HG02938 (cell line): ENCODE results near the gene FAAP100.
A peak's percentile ranks its signal among the peaks of the same experiment; 100 is the strongest.
"Not testable (repeated sequence)": the region's sequence is repeated elsewhere in the genome, so short reads cannot be mapped to it uniquely, and the experiment has no call there.

Experiments
- ATAC-seq: cut with Tn5 transposase; IDR thresholded peaks from one replicate; pipeline ENCODE4 v1.9.1; 2021; ENCODE audit warnings: mild to moderate bottlenecking, moderate library complexity; ENCODE audit not compliant: unreplicated experiment

The FAAP100 gene, protein sequence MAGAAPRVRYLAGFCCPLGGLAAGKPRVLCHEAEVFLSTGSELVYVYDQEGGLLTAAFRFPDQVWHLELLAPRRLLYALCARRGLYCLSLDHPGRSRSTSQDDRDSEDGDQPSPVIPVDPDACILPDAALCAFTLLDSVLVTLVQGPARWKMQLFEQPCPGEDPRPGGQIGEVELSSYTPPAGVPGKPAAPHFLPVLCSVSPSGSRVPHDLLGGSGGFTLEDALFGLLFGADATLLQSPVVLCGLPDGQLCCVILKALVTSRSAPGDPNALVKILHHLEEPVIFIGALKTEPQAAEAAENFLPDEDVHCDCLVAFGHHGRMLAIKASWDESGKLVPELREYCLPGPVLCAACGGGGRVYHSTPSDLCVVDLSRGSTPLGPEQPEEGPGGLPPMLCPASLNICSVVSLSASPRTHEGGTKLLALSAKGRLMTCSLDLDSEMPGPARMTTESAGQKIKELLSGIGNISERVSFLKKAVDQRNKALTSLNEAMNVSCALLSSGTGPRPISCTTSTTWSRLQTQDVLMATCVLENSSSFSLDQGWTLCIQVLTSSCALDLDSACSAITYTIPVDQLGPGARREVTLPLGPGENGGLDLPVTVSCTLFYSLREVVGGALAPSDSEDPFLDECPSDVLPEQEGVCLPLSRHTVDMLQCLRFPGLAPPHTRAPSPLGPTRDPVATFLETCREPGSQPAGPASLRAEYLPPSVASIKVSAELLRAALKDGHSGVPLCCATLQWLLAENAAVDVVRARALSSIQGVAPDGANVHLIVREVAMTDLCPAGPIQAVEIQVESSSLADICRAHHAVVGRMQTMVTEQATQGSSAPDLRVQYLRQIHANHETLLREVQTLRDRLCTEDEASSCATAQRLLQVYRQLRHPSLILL

DNA sequence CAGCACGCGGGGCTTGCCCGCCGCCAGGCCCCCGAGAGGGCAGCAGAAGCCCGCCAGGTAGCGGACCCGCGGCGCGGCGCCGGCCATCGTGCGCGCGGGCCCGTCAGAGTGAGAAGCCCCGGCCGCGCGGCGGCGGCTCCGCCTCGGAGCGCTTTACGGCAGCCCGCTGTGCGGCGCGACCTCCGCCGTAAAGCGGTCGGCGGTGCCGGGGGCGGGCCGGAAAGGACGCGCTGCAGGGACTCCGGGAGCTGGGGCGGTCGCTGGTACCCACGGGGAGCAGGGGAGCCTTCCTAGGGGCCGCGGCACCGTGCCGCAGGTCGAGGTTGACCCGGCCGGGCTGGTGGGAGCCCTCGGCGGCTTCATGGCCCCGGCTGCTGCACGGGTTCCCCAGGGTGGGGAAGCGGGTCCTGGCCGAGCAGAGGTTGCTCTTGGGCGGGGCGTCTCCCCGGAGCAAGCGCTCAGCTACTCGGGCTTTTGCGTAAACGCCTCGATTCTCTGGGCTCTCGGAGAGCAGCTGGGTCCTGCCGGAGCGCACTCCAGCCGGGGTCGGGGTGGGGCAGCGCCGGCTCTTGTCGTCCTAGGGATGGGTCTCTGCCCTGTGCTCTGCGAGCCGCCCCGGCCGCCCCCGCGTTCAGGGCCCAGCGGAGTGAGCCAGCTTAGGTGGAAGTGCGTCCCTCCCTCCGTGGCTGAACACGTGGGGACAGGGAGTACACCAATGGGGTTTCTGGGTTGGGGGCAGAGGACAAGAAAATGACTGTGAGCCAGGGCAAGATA, at the start of gene FAAP100:
Gene FAAP100, minus strand, starts transcription at position 110 of the 774 bp plus-strand sequence. Its CDS starts 23 bp downstream, at position 87.
- peak; percentile 40 for ATAC-seq

DNA sequence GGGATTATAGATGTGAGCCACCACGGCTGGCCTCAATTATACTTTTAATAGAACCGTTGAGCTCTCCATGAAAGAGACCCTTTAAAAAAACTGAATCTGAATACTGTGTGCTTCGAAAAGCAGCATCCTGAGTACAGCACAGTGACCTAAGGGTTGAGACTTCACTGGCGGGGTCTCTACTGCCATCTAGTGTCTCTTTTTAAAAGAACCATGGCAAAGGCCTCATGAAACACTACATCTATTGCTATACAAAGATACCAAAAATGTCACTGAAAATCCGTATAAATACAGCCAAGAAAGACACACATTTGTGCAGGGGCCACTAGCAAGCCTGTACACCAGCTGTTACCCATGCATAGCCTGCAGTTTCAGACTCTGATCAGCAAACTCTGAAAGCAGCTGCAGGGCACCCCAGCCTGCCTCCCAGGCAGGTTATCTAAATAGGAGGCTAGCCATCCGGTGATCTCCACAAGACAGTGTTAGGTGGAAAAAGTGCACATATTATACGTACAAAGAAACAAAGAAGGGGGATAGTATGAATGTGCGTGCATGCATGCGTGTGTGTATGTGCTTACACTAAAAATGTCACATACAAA, 49.5 kb upstream of the FAAP100 start:
- no peak for ATAC-seq

DNA sequence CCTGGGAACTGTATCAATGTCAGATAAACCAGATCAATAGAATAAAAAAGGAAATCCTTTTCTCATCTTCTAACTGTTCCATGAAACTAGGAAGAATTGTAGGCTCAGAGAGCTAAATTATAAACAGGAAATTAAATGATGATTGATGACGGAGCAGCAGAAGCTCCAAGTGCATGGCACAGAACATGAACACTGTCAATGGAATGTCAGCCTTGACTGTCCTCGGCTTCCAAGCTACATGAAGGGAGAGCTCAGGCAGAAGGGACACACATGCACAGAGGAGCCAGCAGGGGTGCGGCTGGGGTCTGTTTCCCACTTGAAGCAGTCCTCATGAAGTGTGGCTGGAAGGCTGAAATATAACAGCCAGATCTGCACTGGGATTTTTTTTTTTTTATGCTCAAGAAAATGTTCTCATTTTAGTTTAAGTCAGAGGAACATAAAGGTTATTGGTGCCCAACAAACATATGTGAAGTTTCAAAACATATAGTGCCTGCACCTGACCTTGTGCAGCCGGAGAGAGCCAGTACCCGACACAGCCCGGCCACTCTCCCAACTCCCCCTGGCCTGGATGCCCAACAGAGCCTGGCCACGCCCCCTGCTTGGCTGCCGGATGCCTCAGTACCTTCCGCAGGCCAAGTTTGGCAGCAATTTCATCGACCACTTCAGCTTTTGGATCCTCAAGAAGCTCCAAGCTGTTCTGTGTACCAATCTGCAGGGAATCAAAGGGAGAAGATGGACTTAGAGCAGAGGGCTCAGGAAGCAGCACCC, 47.8 kb upstream of the FAAP100 start:
- no peak for ATAC-seq

DNA sequence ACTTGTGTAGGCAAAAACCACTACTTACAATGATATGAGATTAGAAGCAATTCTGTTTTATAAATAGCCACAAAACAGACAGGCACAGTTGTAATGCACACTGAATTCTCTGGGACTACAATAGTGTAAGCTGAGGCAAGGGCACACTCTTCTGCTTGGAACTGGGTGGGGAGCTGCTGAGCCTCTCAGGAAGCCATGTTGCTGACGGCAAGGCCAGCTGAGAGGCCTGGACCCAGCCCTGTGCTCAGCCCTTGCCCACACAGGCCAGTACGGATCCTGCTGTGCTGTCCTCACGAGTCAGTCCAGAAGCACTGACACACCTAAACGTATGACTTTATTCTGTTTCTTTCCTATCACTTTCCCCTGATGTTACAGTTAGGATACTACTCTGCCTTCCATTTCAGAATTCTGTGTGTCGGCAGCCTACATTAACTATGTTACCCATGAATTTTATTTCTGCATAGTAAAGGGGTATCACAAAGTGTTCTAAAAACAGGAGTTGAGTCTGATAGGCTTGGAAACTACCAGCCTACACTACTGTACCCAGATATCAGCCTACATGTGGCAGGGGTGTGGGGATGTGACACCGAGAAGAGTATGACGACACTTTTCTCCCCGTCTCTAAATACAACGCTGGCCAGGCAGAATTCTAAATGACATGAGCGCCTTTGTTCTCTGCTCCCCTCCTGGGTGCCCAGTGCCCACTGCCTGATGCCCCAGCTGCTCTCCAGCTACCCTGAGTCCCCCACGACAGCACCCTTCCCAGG, 41.1 kb upstream of the FAAP100 start:
- no peak for ATAC-seq

DNA sequence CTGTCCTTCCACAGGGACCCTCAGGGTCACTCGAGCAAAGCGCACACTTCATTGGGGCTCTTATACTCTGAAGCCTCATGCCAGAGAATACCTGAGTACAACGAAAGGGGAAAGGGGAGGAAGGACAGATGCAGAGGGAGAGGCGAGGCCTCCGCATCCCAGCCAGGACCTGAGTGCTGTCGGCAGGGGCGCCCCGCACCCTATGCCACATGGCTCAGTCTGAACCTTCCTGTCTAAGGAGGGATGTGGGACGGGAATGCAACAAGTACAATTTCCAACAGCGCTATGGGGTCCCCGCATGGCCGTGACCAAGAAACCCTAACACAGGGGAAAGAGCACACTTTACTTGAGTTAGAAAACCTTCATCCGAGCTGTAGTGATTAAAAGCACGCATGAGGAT, 39.8 kb upstream of the FAAP100 start:
- no peak for ATAC-seq

DNA sequence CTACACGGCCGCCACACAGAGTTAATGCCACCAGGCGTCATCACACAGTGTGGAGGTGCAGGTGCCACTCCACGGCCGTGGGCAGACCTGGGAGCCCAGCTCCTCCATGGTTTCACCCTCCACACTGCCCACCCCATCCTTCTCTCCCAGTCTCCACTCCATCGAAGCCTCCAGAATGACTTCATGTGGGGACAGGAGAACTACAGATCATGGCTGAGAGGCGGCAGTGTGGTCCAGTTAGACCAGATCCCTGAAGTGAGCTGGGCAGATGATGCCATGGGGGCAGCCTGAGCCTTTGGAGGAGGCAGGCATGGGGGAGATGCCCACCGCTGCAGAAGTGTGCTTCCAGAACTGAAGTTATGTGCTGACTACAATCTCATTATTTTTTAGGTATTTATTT, 38.0 kb upstream of the FAAP100 start:
- no peak for ATAC-seq

DNA sequence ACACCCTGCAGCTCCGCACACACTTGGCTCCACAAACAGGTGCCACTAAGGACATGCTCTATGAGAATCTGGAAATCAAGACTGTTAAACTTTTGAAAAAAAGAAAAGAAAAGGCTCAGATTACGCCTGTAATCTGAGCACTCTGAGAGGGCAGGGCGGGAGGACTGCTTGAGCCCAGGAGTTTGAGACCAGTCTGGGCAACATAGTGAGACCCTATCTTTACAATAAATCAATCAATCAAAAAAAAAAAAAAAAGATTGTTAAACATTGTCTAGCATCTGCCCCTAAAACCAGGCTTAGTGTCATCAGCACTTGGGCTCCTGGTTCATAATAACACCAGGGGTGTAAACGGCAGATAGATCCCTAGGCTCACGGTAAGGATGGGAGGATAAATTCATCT, 37.5 kb upstream of the FAAP100 start:
- ATAC-seq = no peak

DNA sequence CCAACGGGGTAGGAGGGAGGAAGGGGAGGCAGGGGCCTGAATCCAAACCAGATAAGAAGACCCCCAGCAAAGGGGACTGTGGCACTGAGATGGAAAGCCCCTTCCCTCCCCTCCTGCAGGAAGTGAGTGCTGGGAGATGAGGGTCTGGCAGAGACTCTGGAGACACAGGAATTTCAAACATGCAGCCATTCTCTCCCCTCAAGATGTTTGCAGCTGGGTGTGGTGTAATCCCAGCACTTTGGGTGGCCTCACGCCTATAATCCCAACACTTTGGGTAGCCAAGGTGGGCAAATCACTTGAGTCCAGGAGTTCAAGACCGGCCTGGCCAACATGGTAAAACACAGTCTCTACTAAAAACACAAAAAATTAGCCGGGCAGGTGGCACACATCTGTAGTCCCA, 33.9 kb upstream of the FAAP100 start:
- no peak for ATAC-seq

DNA sequence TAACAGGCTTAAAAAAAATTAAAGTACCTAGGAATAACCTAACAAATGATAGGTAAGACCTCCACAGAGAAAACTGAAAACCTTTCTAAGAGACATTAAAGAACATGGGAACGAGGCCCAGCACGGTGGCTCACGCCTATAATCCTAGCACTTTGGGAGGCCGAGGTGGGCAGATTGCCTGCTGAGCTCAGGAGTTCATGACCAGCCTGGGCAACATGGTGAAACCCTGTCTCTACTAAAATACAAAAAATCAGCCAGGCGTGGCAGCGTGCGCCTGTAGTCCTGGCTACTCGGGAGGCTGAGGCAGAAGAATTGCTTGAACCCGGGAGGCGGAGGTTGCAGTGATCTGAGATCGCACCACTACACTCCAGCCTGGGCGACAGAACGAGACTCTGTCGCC, 32.6 kb upstream of the FAAP100 start:
- not testable (repeated sequence) for ATAC-seq

DNA sequence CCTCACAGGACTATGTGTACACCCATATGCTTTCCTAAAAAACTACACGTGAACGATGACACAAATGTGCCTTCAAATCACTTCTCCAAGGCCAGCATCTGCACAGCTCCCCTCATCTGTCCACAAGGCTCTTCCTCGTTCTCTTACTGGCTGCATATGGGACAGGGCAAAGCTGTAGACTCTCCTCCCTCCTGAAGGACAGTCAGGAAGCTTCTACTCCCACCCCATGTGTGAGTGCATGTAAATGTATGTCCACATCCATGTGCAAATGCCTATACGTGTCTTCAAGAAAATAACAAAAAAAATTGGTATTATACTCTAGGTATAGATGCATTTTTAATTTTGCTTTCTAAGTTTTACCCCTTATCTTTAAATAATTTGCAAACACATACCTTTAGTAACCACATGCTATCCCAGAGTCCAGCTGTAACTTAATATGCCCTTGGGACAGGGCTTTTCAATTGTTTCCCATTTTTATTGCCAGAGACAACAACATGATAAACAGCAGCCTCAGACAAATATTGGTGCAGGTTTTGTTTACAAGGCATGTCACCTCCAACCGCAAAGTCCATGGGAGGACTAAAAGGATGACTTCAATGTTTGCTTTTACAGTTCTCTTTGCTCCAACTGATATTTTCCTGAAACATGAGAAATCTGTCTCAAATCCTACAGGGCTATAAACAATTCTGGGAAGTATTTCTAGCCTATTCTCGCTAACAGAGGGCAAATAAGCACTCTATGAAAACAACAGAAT, 31.6 kb upstream of the FAAP100 start:
- no peak for ATAC-seq

DNA sequence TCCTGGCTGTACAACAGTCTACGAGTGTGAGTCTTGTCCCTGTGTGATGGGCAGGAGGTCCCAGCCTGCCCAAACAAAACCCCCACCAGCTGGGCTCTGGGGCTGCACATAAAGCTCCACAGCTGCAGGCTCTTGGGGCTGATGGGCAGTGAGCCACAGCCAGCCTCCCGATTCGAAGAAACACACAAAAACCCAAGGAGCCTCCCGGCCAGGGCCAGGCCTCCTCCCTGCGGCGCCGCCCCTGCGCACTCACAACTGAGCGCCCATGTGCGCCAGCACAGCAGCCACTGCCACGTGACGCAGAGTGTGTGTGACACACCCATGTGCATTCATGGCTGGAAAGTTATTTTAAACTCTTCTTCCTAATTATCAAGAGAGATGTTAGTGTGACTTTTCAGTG, 30.6 kb upstream of the FAAP100 start:
- no peak for ATAC-seq

DNA sequence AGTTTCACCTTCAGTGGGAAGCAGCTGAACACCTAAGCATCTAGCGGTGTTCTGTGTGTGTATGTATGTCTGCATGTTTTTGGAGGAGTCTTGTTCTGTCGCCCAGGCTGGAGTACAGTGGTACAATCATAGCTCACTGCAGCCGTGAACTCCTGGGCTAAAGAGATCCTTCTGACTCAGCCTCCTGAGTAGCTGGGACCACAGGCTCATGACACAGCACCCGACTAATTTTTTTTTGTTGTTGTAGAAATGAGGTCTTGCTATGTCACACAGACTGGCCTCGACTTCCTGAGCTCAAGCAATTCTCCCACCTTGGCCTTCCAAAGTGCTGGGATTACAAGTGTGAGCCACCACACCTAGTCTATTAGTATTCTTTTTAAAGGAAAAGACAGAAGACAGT, 30.2 kb upstream of the FAAP100 start:
- no peak for ATAC-seq

DNA sequence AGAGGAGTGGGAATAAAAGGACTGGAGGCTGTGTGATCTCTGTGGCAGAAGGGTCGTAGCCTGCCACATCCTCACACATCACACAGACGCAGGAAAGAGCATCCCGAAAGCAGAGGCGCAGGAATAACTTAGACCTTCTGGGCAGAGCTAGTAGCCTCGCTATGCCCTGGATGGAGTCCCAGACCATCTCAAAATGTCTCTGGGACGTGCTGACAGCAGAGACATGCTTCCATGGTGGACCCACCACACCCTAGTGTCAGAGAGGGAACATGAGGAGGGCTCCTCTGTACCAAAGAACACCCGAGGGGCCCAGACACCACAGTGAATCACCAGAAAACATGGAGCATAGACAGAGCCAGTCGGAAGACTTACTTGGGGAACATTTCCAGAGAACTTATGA, 29.6 kb upstream of the FAAP100 start:
- no peak for ATAC-seq

DNA sequence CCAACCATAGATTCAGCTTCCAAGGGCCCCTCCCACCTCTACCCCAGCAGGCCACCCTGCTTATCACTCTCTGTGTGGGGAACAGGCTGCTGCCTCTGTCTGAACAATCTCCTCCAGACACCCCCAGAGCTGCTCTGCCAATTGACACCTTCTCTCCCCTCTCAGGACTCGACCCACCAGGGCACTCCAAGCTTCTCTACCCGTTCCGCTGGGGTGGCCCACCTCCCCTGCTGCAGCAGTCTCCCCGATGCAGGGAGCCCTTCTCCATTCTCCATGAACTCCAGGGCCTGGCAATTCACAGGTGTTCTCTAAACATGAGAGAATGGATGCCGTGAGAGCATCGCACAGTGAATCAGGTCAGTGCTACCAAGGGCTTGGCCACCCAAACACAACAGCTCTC, 28.3 kb upstream of the FAAP100 start:
- no peak for ATAC-seq

DNA sequence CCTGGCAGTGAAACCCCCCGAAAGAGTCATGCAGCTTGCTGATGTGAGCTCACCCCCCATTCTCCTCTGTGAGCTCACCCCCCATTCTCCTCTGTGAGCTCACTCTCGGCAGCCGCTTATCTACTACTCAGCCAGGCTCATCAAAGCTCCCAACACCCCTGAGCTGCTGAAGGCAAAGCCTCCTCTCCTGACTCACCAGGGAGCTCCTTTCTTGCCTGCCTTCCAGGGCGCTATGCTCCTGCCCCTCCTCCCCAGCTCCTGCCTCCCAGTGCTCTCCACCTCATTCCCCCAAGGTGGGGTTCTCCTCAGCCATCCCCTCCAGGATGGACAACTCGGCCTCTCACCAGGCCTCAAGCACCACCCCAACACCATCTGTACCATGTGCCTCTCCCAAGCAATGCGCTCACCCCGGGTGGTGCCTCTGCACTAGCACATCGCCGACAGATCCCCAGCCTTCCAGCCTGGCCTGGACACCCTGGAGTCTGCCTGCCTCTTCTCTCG, 27.7 kb upstream of the FAAP100 start:
- ATAC-seq = no peak

DNA sequence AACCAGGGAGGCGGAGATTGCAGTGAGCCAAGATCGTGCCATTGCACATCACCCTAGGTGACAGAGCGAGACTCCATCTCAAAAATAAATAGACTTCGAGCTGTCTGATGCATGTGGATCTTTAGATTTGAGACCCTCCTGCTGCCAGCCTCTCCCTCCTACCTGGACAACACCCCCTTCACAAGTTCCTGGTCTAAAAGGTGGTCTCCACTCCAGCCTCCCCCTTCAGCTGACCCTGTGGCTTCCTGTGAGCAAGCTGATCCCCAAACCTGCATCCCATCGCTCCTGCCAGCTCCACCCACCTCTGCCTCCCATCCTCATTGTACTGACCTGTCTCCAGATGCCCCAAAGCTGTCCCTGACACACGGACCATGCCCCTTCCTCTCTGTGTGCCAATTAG, 27.1 kb upstream of the FAAP100 start:
- ATAC-seq = no peak

DNA sequence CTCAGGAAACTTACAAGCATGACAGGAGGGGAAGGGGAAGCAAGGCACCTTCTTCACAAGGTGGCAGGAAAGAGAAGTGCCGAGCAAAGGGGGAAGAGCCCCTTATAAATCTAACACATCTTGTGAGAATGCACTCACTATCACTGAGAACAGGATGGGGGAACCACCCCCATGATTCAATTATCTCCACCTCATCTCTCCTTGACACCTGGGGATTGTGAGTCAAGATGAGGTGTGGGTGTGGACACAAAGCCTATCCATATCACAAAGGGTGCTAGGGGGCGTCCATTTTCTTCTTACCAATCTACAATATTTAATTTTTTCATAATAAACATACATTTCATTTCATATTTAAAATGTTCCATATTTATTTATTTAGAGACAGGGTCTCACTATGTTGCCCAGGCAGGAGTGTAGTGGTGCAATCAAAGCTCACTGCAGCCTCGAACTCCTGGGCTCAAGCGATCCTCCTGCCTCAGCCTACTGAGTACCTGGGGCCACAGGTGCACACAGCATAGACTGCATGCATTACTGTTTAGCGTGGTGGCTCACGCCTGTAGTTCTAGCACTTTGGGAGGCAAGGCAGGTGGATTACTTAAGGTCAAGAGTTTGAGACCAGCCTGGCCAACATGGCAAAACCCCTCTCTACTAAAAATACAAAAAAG, 26.5 kb upstream of the FAAP100 start:
- no peak for ATAC-seq

DNA sequence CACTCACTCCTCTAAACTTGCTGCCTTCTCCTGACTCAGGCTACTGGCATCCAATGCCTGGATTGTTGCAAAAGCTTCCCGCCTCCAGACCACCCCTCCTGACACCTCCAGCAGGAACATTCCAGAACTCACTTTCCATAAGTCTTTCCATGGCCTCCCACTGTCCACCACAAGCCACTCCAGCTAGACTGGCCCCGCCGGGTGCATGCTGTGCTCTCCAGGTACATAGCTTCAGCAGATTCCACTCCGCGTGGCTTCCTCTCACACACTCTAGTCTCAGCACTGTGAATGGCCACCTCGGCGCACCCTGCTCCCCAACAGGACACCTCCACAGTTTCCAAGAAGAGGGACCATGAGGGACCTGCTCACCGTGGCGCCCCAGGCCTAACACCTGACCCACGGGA, 25.9 kb upstream of the FAAP100 start:
- ATAC-seq = no peak
